ENCODE results near the gene MAN2A1.

Gene MAN2A1

GRCh38 chr5:109788596-109788995 is 98.9 kb downstream of the MAN2A1 start (continued):
- TF ChIP-seq ZBTB44 (tag by site-specific recombination; IDR thresholded peaks at IDR 0.05) (no peak), ZNF600 (tag by site-specific recombination; IDR thresholded peaks at IDR 0.05) (no peak), KLF16 (tag by site-specific recombination; IDR thresholded peaks at IDR 0.05) (no peak), ZNF792 (tag by site-specific recombination; IDR thresholded peaks at IDR 0.05) (no peak), ZNF391 (tag by site-specific recombination; IDR thresholded peaks at IDR 0.05; ENCODE audit: borderline replicate concordance, low read depth) (no peak), ZSCAN23 (tag by site-specific recombination; IDR thresholded peaks at IDR 0.05) (no peak), ZNF174 (tag by site-specific recombination; IDR thresholded peaks at IDR 0.05) (no peak)

DNA sequence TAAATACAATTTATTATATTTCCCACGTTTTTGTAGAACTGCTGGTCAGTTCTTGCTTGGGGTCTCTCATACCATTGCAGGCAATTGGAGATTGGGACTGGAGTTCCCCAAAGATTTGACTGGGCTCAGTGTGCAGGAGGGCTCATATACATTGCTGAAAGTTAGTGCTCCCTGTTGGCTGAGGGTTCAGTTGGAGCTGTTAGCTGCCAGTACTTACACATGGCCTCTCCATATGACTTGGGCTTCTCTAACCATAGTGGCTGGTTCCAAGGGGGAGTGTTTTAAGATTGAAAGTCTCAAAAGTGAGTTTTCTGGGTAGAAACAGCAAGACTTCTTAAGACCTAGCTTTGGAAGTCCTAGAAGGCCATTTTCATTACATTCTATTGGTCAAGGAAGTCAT is 102.9 kb downstream of the MAN2A1 start:
- H3K4me1 ChIP-seq (ENCODE audit: control insufficient read depth, insufficient read depth, low read length), result no peaks in the 10 kb centered on the region
- peaks cover 0 to 40% of the 10 kb centered on the region in 2 experiments; a peak in 2 of 3 replicates for H3K36me3 ChIP-seq (ENCODE audit: control insufficient read depth in 2 of 2, insufficient read depth in 1 of 2, low read length in 2 of 2)
- POLR2A ChIA-PET, result no interaction called here
- no peaks in the 10 kb centered on the region; the same call in 1 of the 2 replicates for H3K9me3 ChIP-seq (ENCODE audit: control insufficient read depth, insufficient read depth, low read depth, low read length)
- CTCF ChIA-PET, result no interaction called here
- TF ChIP-seq ZNF112 (tag by site-specific recombination; IDR thresholded peaks at IDR 0.05) (no peak), SETDB1 (IDR thresholded peaks at IDR 0.05; ENCODE audit: insufficient read length, low read length) (peak; percentile 74), TRIM28 (IDR thresholded peaks at IDR 0.05; ENCODE audit: borderline replicate concordance, low read length) (peak; percentile 44; the same call in 1 of the 2 replicates), ZNF311 (tag by site-specific recombination; IDR thresholded peaks at IDR 0.05; ENCODE audit: borderline replicate concordance) (no peak)
- H3K4me3 ChIP-seq (ENCODE audit: low read depth, low read length), result no peak overlapping the region
- H3K27ac ChIP-seq (ENCODE audit: extremely low read depth, low read depth, low read length), result no peak overlapping the region

- CTCF ChIA-PET, result no interaction called here
- Histone ChIP-seq H3K36me3 (ENCODE audit: control insufficient read depth in 2 of 2, insufficient read depth in 1 of 2, low read length in 2 of 2) (peaks cover 0 to 3% of the 10 kb centered on the region in 2 experiments; a peak in 1 of 3 replicates), H3K9me3 (ENCODE audit: control insufficient read depth, insufficient read depth, low read depth, low read length) (no peaks in the 10 kb centered on the region), H3K4me3 (ENCODE audit: low read depth, low read length) (no peak overlapping the region), H3K27ac (ENCODE audit: extremely low read depth, low read depth, low read length) (no peak overlapping the region), H3K4me1 (ENCODE audit: control insufficient read depth, insufficient read depth, low read length) (no peaks in the 10 kb centered on the region)
- TF ChIP-seq ZNF426 (tag by site-specific recombination; IDR thresholded peaks at IDR 0.05) (no peak), ZNF558 (tag by site-specific recombination; IDR thresholded peaks at IDR 0.05) (no peak), ZNF792 (tag by site-specific recombination; IDR thresholded peaks at IDR 0.05) (no peak), ZNF202 (tag by site-specific recombination; IDR thresholded peaks at IDR 0.05; ENCODE audit: borderline replicate concordance) (no peak), ZNF19 (tag by site-specific recombination; IDR thresholded peaks at IDR 0.05; ENCODE audit: low read depth) (no peak)
- TF ChIP-seq, protein P1, sequence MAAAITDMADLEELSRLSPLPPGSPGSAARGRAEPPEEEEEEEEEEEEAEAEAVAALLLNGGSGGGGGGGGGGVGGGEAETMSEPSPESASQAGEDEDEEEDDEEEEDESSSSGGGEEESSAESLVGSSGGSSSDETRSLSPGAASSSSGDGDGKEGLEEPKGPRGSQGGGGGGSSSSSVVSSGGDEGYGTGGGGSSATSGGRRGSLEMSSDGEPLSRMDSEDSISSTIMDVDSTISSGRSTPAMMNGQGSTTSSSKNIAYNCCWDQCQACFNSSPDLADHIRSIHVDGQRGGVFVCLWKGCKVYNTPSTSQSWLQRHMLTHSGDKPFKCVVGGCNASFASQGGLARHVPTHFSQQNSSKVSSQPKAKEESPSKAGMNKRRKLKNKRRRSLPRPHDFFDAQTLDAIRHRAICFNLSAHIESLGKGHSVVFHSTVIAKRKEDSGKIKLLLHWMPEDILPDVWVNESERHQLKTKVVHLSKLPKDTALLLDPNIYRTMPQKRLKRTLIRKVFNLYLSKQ (tag by site-specific recombination; IDR thresholded peaks at IDR 0.05; ENCODE audit: borderline replicate concordance), result no peak
- TF ChIP-seq, protein P2, sequence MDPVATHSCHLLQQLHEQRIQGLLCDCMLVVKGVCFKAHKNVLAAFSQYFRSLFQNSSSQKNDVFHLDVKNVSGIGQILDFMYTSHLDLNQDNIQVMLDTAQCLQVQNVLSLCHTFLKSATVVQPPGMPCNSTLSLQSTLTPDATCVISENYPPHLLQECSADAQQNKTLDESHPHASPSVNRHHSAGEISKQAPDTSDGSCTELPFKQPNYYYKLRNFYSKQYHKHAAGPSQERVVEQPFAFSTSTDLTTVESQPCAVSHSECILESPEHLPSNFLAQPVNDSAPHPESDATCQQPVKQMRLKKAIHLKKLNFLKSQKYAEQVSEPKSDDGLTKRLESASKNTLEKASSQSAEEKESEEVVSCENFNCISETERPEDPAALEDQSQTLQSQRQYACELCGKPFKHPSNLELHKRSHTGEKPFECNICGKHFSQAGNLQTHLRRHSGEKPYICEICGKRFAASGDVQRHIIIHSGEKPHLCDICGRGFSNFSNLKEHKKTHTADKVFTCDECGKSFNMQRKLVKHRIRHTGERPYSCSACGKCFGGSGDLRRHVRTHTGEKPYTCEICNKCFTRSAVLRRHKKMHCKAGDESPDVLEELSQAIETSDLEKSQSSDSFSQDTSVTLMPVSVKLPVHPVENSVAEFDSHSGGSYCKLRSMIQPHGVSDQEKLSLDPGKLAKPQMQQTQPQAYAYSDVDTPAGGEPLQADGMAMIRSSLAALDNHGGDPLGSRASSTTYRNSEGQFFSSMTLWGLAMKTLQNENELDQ (tag by site-specific recombination; IDR thresholded peaks at IDR 0.05; ENCODE audit: low read depth), result no peak
- TF ChIP-seq, protein P3, sequence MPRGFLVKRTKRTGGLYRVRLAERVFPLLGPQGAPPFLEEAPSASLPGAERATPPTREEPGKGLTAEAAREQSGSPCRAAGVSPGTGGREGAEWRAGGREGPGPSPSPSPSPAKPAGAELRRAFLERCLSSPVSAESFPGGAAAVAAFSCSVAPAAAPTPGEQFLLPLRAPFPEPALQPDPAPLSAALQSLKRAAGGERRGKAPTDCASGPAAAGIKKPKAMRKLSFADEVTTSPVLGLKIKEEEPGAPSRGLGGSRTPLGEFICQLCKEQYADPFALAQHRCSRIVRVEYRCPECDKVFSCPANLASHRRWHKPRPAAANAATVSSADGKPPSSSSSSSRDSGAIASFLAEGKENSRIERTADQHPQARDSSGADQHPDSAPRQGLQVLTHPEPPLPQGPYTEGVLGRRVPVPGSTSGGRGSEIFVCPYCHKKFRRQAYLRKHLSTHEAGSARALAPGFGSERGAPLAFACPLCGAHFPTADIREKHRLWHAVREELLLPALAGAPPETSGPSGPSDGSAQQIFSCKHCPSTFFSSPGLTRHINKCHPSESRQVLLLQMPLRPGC (tag by site-specific recombination; IDR thresholded peaks at IDR 0.05), result no peak
- POLR2A ChIA-PET, result no interaction called here
These were observed 114.1 kb downstream of the MAN2A1 start for GRCh38 chr5:109803854-109804253.
